Ectodermal cell (in vitro differentiated cells): ENCODE results near the gene AOC3.
"Not testable (repeated sequence)": the region's sequence is repeated elsewhere in the genome, so short reads cannot be mapped to it uniquely, and the experiment has no call there.

Experiments used
- H3K27ac ChIP-seq: 2 replicates; pipeline ENCODE4 v1.7.0; 2013; ENCODE audit warnings: mild to moderate bottlenecking, low read depth, low read length; ENCODE audit not compliant: insufficient read depth, poor library complexity, severe bottlenecking
- H3K27me3 ChIP-seq: 2 replicates; pipeline ENCODE4 v1.7.0; 2013; ENCODE audit warnings: mild to moderate bottlenecking, low read length; ENCODE audit not compliant: insufficient read depth, control insufficient read depth, poor library complexity, severe bottlenecking
- H3K36me3 ChIP-seq: one replicate; pipeline ENCODE4 v1.7.0; 2013; ENCODE audit warnings: low read length; ENCODE audit not compliant: control insufficient read depth, insufficient read depth
- H3K4me1 ChIP-seq: one replicate; pipeline ENCODE4 v1.7.0; 2013; ENCODE audit warnings: low read length; ENCODE audit not compliant: control insufficient read depth, insufficient read depth
- H3K4me3 ChIP-seq: 2 replicates; pipeline ENCODE4 v1.7.0; 2013; ENCODE audit warnings: low read depth, low read length, control low read depth; ENCODE audit not compliant: insufficient read depth
- H3K9me3 ChIP-seq: 2 replicates; pipeline ENCODE4 v1.7.0; 2013; ENCODE audit warnings: mild to moderate bottlenecking, low read length, moderate library complexity; ENCODE audit not compliant: control insufficient read depth
- WGBS, 2 experiments: methylation state at CpG; one replicate each; pipeline ENCODE4 v1.1.7; 2013; ENCODE audit warnings: missing lambda C conversion rate in 2 of 2; 5-methylcytosine and 5-hydroxymethylcytosine counted together

AOC3 gene

DNA sequence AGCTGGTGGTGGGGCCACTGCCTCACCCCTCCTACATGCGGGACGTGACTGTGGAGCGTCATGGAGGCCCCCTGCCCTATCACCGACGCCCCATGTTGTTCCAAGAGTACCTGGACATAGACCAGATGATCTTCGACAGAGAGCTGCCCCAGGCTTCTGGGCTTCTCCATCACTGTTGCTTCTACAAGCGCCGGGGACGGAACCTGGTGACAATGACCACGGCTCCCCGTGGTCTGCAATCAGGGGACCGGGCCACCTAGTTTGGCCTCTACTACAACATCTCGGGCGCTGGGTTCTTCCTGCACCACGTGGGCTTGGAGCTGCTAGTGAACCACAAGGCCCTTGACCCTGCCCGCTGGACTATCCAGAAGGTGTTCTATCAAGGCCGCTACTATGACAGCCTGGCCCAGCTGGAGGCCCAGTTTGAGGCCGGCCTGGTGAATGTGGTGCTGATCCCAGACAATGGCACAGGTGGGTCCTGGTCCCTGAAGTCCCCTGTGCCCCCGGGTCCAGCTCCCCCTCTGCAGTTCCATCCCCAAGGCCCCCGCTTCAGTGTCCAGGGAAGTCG is 16.8 kb downstream of the AOC3 start:
- H3K4me1 ChIP-seq, H3K27me3 ChIP-seq, H3K27ac ChIP-seq, H3K36me3 ChIP-seq, H3K9me3 ChIP-seq, H3K4me3 ChIP-seq: not testable (repeated sequence)
- WGBS, 2 experiments, result 95 to 96% methylated on average over 17 to 20 of the region's 21 CpGs

DNA sequence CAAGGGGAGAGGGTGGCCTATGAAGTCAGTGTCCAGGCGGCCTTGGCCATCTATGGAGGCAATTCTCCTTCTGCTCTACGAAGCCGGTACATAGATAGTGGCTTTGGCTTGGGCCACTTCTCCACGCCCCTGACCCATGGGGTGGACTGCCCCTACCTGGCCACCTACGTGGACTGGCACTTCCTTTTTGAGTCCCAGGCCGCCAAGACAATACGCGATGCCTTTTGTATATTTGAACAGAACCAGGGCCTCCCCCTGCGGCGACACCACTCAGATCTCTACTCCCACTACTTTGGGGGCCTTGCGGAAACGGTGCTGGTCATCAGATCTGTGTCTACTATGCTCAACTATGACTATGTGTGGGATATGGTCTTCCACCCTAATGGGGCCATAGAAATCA is 17.3 kb downstream of the AOC3 start:
- Histone ChIP-seq H3K4me1 (no peaks in the 10 kb centered on the region), H3K36me3 (no peaks in the 10 kb centered on the region), H3K27ac (no peak overlapping the region), H3K9me3 (no peaks in the 10 kb centered on the region), H3K27me3 (no peaks in the 10 kb centered on the region), H3K4me3 (no peak overlapping the region)
- WGBS, 2 experiments, result 94 to 96% methylated on average over 12 of the region's 12 CpGs

DNA sequence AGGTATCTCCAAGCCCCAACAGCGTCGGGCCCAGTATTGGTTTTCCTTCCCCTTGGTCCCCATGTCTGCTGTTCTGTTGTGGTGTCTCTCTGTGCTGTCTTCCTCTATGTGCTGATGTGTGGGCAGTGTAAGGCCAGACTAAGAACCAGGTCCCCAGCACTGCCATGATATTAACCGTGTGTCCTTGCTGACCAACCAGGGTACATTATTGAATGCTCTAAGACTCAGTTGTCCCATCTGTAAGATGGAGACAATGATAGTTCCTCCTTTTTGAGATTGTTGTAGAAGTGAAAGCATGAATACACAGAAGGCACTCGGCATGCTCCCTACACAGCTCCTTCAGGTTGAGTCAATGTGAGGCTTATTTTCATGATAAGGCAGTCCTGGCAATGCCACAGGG is 20.6 kb downstream of the AOC3 start:
- 90 to 94% methylated on average over 4 of the region's 4 CpGs for WGBS, 2 experiments
- Histone ChIP-seq H3K9me3 (no peaks in the 10 kb centered on the region), H3K27me3 (no peaks in the 10 kb centered on the region), H3K36me3 (no peaks in the 10 kb centered on the region), H3K27ac (no peak overlapping the region), H3K4me1 (no peaks in the 10 kb centered on the region), H3K4me3 (no peak overlapping the region)

DNA sequence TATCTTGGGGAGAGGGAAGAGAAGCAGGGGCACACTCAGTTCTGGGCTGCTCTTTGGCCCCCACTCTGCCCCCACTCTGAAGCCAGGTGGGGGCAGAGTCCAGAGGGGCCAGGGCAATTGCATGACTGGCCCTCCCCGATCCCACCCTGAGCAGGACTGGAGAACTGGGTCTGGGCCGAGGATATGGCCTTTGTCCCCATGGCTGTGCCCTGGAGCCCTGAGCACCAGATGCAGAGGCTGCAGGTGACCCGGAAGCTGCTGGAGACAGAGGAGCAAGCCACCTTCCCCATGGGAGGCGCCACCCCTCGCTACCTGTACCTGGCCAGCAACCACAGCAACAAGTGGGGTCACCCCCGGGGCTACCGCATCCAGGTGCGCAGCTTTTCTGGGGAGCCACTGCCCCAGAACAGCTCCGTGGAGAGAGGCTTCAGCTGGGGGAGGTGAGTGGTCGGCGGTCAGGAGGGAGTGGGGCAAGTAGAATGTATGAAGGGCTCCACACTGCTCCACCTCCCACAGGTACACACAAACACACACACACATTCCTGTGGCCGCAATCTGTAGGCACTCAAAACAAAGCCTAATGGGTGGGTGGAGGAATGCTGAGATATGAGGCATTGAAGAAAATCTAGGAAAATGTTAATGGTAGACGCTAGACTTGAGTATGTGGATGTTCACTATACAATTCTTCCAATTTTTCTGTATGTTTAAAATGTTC is 21.4 kb downstream of the AOC3 start:
- Histone ChIP-seq H3K27me3 (no peaks in the 10 kb centered on the region), H3K36me3 (no peaks in the 10 kb centered on the region), H3K9me3 (no peaks in the 10 kb centered on the region), H3K4me3 (no peak overlapping the region), H3K27ac (no peak overlapping the region), H3K4me1 (no peaks in the 10 kb centered on the region)
- 93 to 95% methylated on average over 11 to 12 of the region's 13 CpGs for WGBS, 2 experiments

DNA sequence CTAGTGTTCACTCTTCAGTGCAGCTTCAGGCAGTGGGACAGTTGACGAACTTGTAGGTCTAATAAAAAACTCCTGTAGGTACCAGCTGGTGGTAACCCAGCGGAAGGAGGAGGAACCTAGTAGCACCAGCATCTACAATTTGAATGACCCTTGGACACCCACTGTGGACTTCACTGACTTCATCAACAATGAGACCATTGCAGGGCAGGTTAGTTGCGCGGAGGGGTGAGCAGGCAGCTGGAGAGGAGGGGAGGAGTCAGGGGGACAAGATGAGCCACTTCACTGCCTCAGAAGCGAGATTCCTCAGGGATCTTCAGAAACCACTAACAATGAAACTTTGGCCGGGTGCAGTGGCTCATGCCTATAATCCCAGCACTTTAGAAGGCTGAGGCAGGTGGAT is 22.3 kb downstream of the AOC3 start:
- H3K4me3 ChIP-seq, result no peak overlapping the region
- 81 to 82% methylated on average over 6 of the region's 6 CpGs for WGBS, 2 experiments
- H3K27ac ChIP-seq, result no peak overlapping the region
- H3K9me3 ChIP-seq, result no peaks in the 10 kb centered on the region
- H3K27me3 ChIP-seq, result no peaks in the 10 kb centered on the region
- H3K4me1 ChIP-seq, result no peaks in the 10 kb centered on the region
- H3K36me3 ChIP-seq, result no peaks in the 10 kb centered on the region

DNA sequence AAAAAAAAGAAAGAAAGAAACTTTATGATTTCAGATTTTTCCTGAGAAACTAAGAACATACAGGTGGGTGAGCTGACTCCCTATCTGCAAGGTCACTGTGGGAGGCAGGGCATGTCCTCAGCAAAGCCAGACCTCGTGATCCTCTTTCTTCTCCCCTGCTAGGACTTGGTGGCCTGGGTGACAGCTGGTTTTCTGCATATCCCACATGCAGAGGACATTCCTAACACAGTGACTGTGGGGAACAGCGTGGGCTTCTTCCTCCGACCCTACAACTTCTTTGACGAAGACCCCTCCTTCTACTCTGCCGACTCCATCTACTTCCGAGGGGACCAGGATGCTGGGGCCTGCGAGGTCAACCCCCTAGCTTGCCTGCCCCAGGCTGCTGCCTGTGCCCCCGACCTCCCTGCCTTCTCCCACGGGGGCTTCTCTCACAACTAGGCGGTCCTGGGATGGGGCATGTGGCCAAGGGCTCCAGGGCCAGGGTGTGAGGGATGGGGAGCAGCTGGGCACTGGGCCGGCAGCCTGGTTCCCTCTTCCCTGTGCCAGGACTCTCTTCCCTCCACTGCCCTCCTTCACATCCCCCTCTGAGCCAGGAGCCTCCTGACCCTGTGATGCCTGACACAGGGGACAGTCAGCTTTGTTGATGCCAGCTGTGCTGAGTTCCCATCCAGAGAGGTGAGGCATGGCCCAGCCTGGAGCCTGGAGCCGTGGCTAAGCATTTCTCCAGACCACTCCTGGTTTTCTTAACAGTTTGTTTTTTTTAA is 23.1 kb downstream of the AOC3 start:
- H3K4me3 ChIP-seq, H3K27ac ChIP-seq, H3K4me1 ChIP-seq, H3K9me3 ChIP-seq, H3K27me3 ChIP-seq, H3K36me3 ChIP-seq: not testable (repeated sequence)
- 87 to 91% methylated on average over 5 to 6 of the region's 12 CpGs for WGBS, 2 experiments

DNA sequence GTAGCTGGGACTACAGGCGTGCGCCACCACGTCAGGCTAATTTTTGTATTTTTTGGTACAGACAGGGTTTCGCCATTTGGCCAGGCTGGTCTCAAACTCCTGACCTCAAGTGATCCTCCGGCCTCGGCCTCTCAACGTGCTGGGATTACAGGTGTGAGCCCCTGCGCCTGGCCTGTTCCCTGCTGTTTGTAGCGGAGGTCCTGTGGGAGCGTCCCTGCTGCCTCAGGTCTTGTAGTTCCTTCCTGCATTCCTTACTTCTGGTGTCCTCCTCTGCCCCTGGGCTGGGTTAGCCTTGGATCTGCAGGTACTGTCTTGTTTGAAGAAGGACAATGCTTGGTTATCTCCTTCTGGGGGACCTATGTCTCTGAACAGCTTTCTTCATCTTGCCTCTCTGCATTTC is 26.0 kb downstream of the AOC3 start:
- no peaks in the 10 kb centered on the region for H3K27me3 ChIP-seq

DNA sequence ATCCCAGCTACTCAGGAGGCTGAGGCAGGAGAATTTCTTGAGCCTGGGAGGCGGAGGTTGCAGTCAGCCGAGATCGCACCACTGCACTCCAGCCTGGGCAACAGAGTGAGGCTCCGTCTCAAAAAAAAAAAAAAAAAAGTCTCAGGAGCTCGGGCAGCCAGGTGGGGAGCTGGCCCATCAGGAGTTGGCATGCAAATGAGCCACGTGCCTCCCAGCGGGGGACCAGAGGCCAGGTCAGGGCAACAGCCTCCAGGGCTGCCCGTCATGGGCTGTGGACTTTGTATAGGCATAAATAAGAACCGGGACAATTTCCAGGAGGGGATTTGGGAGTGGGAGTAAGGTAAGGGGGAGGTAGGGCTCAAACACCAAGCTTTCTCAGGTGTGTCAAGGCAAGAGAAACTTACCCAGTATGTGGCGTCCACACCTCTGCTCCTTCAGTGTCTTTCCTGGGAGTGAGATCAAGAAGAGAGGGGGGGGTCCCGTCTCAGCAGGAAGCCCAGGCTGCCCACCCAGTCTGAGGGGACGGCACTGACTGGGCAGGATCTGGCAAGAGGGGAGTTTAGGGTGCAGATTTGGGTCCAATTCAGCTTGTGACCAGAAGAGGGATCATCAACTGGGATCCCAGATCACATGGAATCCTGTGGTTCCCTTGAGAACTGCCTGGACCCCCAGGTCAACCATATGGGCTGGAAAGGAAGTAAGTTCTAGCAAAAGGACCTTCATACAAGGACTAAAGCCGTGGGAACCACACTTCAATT is 27.3 kb downstream of the AOC3 start:
- no peaks in the 10 kb centered on the region for H3K27me3 ChIP-seq
- no peak overlapping the region for H3K27ac ChIP-seq
- H3K36me3 ChIP-seq, result no peaks in the 10 kb centered on the region
- H3K4me3 ChIP-seq, result no peak overlapping the region
- H3K4me1 ChIP-seq, result no peaks in the 10 kb centered on the region
- 25 to 30% methylated on average over 13 of the region's 13 CpGs for WGBS, 2 experiments
- no peaks in the 10 kb centered on the region for H3K9me3 ChIP-seq

More for the DNA sequence above, 26.0 kb downstream of the AOC3 start:
- H3K9me3 ChIP-seq, result no peaks in the 10 kb centered on the region
- no peaks in the 10 kb centered on the region for H3K4me1 ChIP-seq
- H3K4me3 ChIP-seq, result no peak overlapping the region
- 88 to 93% methylated on average over 10 of the region's 10 CpGs for WGBS, 2 experiments
- H3K36me3 ChIP-seq, result no peaks in the 10 kb centered on the region
- no peak overlapping the region for H3K27ac ChIP-seq

DNA sequence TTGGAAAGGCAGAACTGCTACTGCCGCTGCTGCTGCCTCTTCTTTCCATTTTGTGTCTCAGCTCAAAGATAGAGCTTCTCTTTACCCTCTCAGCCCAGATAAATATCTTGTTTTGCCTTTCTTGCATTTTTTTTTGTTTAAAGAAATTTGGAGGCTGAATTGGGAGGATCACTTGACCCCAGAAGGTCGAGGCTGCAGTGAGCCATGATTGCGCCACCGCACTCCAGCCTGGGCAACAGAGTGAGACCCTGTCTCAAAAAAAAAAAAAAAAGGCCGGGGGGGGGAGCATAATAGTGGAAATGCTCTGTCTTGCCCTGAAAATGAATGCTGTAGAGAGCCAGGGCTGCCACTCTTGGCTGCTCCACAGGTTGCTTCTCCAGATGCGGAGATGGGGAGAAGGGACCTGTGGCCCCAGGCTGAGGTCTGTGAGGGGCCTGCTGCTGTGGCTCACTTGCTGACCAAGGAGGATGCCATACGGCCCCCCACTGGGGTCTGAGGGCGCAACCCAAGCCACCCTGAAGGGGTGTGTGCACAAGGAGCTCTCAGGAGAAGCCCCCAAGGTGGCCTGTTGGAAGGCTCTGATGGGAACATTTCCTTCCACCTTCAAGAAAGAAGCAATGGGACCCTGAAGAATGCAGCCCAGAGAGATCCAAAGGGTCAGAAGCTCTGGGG is 28.1 kb downstream of the AOC3 start:
- H3K4me3 ChIP-seq, result no peak overlapping the region
- H3K9me3 ChIP-seq, result no peaks in the 10 kb centered on the region
- no peaks in the 10 kb centered on the region for H3K4me1 ChIP-seq
- H3K27ac ChIP-seq, result no peak overlapping the region
- H3K27me3 ChIP-seq, result no peaks in the 10 kb centered on the region
- H3K36me3 ChIP-seq, result no peaks in the 10 kb centered on the region
- WGBS, 2 experiments, result 86 to 91% methylated on average over 8 of the region's 8 CpGs
